ENCODE measurements around the gene MEF2A.

MEF2A gene

DNA sequence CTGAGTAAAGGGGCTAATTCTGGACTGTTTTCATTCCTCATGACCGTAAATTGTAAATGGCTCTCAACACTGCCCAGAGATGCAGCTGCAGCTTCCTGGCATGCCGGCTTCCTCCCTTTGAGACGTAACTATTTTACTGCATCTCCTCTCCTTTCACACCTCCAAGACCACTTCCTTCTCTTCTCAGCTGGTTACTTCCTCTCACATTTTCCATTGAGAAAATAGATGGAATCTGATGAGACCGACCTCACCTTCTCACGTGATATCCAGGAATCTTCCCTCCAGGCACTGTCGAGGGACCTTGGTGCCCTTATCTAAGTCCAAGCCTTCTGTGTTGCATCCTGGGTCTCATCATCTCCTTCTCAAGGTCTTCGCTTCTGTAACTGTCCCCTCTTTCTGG lies 154.7 kb downstream of the MEF2A start:
- TF ChIP-seq POLR2A (IDR thresholded peaks at IDR 0.05; ENCODE audit: low read length) (no peak), GATA1 (IDR thresholded peaks at IDR 0.05; ENCODE audit: low read depth, low read length) (no peak)

DNA sequence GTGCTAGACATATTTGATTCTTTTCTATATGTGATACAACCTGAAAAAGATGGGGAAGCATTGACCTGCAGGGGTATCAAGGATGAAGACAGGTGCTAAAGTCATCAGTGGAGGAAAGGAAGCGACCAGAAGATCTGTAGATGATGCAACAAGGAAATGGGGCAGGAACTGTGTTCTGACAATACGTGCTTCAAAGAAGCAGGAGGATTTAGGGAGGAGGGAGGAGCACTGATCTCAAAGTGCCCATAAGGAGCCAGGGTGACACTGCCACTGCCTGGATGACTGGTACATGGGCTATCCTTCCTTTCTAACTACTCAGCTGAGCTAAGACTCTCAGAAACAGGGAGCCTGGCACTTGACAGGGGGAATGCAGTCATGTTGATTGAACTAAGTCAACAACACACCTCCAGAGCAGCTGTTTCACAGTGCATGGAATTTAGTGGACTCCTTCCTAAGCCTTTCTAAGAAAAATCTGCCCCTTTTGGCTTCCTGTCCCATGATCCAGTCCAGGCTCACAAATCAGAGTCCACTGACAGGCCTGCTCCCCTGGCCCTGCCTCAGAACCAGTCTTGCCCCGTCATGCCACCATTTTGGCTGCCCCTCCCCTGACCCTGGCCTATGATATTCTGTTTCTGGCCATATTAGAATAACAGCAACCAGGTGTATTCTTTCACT lies 155.5 kb downstream of the MEF2A start:
- no peak for DNase-seq
- TF ChIP-seq POLR2A (IDR thresholded peaks at IDR 0.05; ENCODE audit: low read length) = no peak
- TF ChIP-seq GATA1 (IDR thresholded peaks at IDR 0.05; ENCODE audit: low read depth, low read length) = no peak

More for the DNA sequence above, 154.7 kb downstream of the MEF2A start:
- no peak for DNase-seq

- TF ChIP-seq GATA1 (IDR thresholded peaks at IDR 0.05; ENCODE audit: low read depth, low read length) = no peak
- no peak for TF ChIP-seq POLR2A (IDR thresholded peaks at IDR 0.05; ENCODE audit: low read length)
- no peak for DNase-seq
Observed at GRCh38 chr15:99721896-99722295, 156.1 kb downstream of the MEF2A start.

DNA sequence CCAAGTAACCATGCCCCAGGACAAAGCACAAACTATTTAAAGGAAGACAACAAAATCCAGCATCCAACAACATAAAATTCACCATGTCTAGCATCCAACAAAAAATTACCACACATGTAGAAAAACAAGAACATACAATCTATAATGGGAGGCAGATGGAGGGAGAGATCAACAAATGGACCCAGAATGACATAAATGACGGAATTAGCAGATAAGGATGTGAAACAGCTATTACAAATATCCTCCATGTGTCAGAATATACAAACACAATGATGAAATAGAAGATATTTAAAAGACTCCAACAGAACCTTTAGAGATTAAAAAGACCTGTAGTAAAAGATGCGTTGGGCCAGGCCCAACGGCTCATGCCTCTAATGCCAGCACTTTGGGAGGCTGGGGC lies 156.6 kb downstream of the MEF2A start:
- no peak for DNase-seq
- TF ChIP-seq POLR2A (IDR thresholded peaks at IDR 0.05; ENCODE audit: low read length) (no peak), GATA1 (IDR thresholded peaks at IDR 0.05; ENCODE audit: low read depth, low read length) (no peak)

DNA sequence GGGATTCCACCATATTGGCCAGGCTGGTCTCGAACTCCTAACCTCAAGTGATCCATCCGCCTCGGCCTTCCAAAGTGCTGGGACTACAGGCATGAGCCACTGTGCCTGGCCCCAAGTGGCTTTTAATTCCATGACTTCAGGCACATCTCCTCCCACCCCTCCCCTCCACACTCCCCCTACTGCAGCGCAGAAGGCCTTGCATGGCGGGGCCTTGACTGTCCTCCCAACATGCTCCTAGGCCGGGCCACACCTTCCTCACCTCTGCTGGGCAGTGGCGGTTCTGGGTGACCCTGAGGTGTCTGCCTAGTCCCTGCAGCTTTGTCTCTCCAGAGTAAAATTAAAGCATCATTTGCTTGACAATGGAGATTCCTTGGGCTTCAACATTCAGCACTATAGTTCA lies 160.5 kb downstream of the MEF2A start:
- DNase-seq = no peak
- TF ChIP-seq POLR2A (IDR thresholded peaks at IDR 0.05; ENCODE audit: low read length) (no peak), GATA1 (IDR thresholded peaks at IDR 0.05; ENCODE audit: low read depth, low read length) (no peak)

GRCh38 chr15:99727330-99727729 lies 161.5 kb downstream of the MEF2A start:
- no peak for DNase-seq
- TF ChIP-seq GATA1 (IDR thresholded peaks at IDR 0.05; ENCODE audit: low read depth, low read length) (no peak), POLR2A (IDR thresholded peaks at IDR 0.05; ENCODE audit: low read length) (no peak)

GRCh38 chr15:99727733-99728132 lies 161.9 kb downstream of the MEF2A start:
- no peak for TF ChIP-seq POLR2A (IDR thresholded peaks at IDR 0.05; ENCODE audit: low read length)
- no peak for TF ChIP-seq GATA1 (IDR thresholded peaks at IDR 0.05; ENCODE audit: low read depth, low read length)
- no peak for DNase-seq

GRCh38 chr15:99728916-99729315 lies 163.1 kb downstream of the MEF2A start:
- no peak for DNase-seq
- TF ChIP-seq POLR2A (IDR thresholded peaks at IDR 0.05; ENCODE audit: low read length) (no peak), GATA1 (IDR thresholded peaks at IDR 0.05; ENCODE audit: low read depth, low read length) (no peak)

DNA sequence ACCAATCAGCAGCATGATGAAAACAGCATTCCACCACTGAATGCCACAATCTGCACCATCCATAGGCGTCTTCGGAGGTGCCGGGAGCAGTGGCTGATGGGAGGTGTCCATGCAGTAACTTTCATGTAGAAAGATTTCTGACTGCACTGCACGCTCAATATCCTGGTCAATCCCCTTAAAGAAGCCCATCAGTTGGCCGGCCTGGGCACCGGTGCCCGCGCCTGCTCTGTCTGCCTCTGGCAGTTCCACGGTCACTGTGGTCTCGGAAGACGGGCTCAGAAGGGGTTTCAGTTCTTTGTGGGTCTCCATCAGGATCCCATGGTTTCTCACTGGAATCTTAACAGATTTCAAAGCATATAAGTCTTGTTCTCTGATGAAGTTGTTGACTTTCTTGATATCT lies 163.5 kb downstream of the MEF2A start:
- no peak for TF ChIP-seq GATA1 (IDR thresholded peaks at IDR 0.05; ENCODE audit: low read depth, low read length)
- TF ChIP-seq POLR2A (IDR thresholded peaks at IDR 0.05; ENCODE audit: low read length) = no peak
- no peak for DNase-seq

DNA sequence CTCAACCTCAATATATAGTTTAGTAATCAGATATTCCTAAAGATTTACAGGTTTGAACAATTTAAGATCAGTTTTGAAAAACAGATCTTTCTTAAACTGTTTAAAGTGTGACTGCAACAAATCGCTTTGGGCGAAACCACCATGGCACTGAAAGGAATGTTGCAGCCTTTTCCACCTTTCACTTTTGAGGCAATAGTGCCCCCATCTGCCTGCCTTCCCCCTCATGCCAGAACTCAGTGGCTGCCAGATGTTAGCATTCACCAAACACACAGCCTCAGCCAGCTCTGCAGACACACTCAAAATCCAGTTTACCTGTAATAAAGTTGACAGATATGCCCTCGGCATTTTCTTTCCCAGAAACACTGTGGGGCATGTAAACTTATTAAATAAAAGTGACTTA lies 164.1 kb downstream of the MEF2A start:
- peak; percentile 18 to 55 for DNase-seq
- TF ChIP-seq POLR2A (IDR thresholded peaks at IDR 0.05; ENCODE audit: low read length) = no peak
- no peak for TF ChIP-seq GATA1 (IDR thresholded peaks at IDR 0.05; ENCODE audit: low read depth, low read length)

DNA sequence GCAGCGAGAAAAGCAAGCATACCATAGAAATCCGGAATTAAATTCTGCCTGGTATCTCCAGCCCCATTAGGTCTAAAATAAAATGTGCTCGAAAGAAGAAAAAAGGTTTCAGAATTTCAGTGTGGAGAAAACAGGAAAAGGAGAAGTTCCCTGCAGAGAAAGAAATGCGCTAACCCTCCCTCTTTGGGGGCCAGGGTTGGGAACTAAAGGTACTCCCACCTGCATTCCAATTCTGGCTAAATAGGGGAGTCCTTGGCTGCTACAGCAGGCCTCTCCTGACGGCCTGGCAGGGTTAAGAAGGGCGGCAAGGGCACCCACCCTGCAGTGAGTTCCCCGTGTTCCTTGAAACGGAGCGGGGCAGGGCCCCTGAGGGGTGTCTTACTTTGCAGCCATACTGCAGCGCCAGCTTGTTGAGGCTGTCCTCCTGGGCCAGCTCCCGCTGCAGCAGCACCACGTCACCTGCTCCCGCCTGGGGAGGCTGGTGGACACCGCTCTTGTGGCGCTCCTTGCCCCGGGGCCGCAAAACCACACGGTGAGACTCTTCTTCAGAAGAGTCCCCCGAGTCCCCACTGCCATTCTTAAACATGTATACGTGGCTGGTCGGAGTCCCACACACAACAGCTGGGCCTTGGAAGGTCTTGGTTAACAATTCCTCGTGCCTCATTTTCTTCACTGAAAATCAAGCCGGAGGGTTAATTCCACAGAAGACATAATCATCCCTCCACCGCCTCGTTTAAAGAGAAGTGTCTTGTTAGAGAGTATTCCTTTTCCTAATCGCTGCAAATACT lies 165.7 kb downstream of the MEF2A start:
- TF ChIP-seq POLR2A (IDR thresholded peaks at IDR 0.05; ENCODE audit: low read length) (no peak), GATA1 (IDR thresholded peaks at IDR 0.05; ENCODE audit: low read depth, low read length) (no peak)
- no peak for DNase-seq

GRCh38 chr15:99732124-99732750 lies 166.5 kb downstream of the MEF2A start:
- DNase-seq = peak; percentile 34 to 58
- TF ChIP-seq POLR2A (IDR thresholded peaks at IDR 0.05; ENCODE audit: low read length) (no peak), GATA1 (IDR thresholded peaks at IDR 0.05; ENCODE audit: low read depth, low read length) (no peak)

DNA sequence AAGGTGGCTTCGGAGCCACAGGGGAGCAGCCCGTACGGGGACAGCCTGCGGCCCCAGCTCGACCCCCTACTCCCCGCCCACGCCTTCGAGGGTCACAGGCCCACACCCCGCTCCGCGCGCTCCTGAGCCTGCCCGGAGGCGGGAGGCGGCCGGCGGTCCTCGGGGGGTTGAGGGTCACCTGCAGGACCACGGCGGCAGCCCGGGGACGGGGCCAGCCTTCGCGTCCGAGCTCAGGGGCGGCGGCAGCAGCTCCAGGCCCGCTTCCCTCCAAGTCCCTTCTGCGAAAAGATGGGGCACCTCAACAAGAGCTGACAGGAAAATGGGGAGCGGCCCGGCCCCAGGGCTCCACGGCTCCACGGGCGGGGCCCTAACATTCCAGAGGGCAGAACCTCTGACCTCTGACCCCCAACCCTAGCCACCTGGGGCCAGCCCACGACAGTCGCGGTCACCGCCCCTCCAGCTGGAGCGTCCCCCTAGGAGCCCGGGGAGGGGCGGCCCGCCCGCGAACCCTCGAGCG lies 167.0 kb downstream of the MEF2A start:
- TF ChIP-seq GATA1 (IDR thresholded peaks at IDR 0.05; ENCODE audit: low read depth, low read length) (no peak), POLR2A (IDR thresholded peaks at IDR 0.05; ENCODE audit: low read length) (no peak)
- DNase-seq = peak; percentile 75 to 83

Measured in erythroblast (primary cell).